ENCODE data around the gene CLCF1.

Gene CLCF1

GRCh38 chr11:67372993-67373647, at the start of gene CLCF1:
Gene CLCF1, minus strand, starts transcription at chr11:67373598. Its CDS starts 59 bp downstream, at chr11:67373539.
- peak in 1 of 2 donors; percentile 31 for DNase-seq

DNA sequence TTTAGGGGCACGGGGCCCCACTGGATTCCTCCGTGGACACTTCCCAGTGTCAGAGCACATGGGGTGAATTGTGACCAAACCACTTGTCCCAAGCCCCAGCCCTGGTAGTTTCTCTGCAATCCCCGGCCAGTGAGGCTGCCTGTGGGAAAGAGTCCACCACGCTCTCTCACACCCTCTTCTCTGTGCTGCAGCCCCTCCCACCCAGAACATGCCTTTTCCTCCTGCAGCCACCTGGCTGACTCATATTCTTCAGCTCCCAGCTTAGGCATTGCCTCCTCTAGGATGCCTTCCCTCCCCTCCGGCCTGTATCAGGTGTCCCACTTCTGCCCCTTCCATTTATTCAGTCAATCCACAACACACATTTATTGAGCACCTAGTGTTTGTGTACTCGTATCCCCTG, 49.5 kb upstream of the CLCF1 start:
- DNase-seq: no peak

DNA sequence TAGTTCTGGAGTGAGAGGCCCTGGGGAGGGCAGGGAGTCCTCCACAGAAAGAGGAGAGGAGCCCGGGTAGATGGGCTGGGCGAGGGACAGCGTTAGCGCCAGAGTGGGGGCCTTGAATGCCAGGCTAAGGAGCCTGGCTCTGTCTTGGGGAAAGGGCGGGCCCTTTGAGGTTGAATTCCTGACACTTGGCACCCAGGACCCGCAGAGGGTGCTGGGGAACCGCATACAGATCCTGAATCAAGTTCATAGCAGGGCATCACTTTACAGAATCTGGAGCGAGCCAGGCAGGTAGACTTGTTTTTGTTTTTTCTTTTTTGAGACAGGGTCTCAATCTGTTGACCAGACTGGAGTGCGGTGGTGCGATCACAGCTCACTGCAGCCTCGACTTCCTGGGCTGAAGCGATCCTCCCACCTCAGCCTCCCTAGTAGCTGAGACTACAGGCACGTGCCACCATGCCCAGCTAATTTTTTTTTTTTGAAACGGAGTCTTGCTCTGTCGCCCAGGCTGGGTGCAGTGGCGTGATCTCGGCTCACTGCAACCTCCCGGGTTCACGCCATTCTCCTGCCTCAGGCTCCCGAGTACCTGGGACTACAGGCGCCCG, 48.1 kb upstream of the CLCF1 start:
- DNase-seq: no peak

- DNase-seq: peak; percentile 85 to 91
Observed at GRCh38 chr11:67420646-67421429, 47.4 kb upstream of the CLCF1 start.

GRCh38 chr11:67420147-67420645, 46.8 kb upstream of the CLCF1 start:
- DNase-seq: no peak

GRCh38 chr11:67419325-67420049, 46.1 kb upstream of the CLCF1 start:
- DNase-seq: no peak

GRCh38 chr11:67418476-67419281, 45.3 kb upstream of the CLCF1 start:
- peak in 1 of 2 donors; percentile 32 for DNase-seq

- DNase-seq: no peak
Observed at GRCh38 chr11:67417425-67417824, 44.0 kb upstream of the CLCF1 start.

DNA sequence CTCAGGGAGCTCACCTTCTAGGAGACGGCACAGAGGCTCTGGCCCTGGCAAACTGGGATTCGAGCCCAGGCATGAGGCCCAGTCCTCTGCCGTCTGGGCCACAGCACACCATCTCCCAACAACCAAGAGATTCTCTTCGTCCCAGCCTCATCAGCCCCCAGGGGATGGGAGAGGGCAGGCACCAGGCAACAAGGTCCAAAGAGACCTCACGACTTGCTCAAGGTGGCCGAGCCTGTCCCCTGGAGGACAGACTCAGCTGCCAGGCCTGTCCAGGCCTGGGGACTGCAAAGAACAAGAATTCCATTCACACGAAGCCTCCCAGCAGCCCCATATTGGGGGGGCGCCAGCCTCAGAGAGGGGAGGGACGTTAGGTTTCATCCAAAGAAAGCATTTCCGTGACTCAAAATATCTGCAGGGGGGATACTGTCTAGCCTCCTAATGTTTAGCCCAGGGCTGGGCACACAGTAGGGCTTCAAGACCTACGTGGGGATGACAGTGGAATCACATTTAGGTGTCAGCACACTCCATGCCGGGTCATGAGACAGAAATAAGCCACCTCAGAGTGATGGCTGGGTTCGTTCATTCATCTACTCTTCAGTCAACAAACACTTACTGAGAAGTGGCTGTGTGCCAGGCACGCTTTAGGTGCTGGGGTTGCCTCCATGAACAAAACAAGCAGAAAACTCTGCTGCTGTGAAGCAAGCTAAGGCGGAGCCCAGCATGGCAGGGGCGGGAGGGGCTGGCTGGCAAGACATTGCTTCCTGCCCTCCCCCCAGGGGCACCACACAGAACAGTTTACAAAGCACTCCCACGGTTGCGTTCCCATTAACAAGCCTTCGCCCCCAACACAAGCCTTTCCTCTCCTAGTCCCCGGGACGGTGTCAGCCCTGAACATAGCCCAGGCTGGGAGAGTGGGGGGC, 43.3 kb upstream of the CLCF1 start:
- peak in 1 of 2 donors; percentile 50 for DNase-seq

GRCh38 chr11:67415501-67416304, 42.3 kb upstream of the CLCF1 start, which contains the start of gene CARNS1:
Gene CARNS1, plus strand, starts transcription at chr11:67415678. Its CDS starts 522 bp downstream, at chr11:67416200.
- no peak for DNase-seq

DNA sequence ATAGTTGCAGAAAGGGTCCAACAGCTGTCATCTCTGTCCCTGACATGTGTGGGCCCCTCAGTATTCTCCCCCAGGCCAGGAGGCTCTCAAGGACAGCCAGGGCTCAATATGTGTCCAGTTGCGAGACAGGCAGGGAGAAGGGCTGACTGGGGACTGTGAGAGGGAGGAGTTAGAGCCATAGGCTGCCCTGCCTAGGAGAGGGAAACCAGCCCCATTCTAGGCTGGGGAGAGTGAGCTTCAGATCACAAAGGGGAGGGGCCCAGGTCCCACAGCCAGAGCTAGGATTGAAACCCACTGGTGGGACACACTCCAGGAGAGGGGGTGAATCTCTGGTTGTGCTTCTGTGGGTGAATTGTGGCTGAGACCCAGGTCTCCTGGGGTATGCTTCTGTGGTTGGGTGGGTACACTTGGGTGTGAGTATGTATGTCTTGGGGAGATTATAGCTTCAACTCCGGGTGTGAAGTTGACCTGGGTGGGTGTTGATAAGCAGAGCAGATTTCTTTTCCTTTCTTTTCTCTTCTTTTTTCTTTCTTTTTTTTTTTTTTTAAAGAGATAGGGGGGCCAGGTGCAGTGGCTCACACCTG, 40.0 kb upstream of the CLCF1 start:
- DNase-seq: no peak

DNA sequence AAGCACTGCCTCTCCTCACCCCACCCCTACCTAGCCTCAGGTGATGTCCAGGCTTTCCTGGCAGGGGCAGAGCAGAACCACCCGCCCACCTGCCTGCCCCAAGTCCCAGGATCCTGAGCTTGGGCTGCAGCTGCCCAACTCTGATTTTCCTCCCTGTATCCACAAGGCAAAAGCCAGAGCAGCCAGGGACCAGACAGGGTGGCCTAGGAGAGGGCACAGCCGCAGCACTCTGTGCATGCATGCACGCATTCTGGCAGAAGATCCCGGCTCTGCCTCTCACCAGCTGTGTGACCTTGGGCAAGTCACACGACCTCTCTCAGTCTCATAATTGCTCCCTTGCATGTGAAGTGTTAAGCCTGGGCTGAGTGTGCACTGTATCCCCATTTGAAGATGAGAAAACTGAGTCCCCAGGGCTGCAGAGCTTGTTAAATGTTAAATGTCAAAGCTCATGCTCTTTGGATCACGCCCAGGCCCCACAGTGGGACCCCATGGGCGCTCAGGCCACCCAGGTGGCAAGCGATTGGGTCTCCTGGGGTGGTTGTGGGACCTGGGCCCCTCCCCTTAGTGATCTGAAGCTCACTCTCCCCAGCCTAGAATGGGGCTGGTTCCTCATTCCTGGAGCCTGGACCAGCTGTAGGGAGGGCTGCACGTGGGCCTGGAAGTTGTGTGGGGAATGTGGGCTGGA, 39.2 kb upstream of the CLCF1 start:
- DNase-seq: no peak

DNA sequence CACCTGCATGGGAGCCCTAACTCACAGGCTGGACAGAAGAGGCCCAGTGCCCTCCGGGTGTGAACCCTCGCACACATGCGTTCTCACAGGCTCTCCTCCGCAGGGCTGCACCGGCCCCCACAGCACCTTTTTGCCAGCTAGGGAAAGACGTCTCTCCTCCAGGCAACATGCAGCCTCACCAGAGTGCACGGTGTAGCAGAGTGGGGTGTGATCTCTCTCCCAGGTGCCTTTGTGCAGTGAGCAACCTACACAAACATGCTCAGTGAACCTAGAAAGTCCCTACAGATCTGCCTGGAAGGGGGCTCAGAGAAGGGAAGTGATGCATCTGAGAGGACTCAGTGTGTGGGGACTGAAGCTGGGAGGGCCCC, 38.4 kb upstream of the CLCF1 start:
- DNase-seq: no peak

DNA sequence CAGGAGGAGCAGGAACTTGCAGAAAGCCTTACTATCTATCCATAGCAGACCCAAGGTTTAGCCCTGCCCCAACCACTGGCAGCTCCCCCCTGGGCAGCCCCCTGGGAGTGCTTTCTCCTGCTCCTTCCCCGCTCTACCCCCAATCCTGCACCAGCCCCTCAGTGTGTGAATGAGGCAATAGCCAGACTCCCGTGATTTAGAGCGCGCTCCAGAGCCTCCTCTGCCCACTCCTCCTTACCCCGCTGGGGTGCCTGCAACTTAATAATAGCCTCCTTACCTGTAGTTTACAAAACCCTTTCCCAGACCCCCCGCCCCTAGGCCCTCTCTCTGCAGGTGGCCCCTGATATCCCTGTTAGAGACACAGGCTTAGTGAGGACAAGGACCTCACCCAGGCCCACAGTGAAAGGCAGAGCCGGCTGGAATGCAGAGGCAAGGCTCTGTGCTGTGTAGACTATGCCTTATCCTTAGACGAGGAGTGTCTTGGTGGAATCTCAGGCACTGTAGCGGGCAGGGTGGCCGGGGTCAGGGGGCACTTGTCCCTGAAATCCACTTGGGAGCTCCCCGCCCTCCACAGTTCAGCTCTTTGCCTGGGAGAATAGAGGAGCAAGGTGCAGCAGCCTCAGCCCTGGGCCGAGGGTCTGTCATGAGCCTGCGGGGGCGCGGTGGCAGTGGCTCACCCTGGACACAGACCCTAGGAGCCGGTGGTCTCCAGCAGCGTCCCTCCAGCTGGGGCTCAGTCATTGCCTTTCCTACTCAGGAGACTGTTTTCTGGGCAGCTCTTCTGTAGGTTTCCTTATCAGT, 37.8 kb upstream of the CLCF1 start:
- DNase-seq: no peak

- no peak for DNase-seq
Observed at GRCh38 chr11:67410369-67410831, 37.0 kb upstream of the CLCF1 start.

DNA sequence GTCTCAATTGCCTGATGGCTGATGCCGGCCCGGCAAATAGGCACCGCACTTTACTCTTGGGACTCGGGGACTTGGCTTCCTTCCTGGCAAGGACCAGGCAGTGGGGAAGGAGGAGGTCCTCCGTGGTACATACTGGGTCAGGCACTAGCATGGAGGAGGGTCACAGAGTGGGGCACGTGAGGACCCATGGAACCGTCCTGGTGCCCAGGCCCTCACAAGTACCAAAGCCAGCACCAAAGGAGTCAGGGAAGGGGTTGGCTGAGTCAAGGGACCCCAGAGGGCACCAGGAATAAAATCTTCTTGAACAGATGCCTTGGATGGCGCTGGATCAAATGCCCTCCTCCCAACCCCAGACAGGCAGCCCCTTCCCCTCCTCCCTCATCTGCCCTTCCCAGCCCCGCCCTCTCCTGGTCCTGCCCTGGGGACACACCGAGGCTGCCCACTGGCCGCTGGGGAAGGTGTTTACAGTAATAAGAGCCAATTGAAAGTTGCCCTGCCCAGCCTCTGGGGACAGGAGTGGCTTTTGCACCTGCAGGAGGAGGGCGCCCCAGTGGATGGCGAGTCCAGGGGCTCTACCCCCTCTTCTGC, 36.5 kb upstream of the CLCF1 start:
- no peak for DNase-seq

DNA sequence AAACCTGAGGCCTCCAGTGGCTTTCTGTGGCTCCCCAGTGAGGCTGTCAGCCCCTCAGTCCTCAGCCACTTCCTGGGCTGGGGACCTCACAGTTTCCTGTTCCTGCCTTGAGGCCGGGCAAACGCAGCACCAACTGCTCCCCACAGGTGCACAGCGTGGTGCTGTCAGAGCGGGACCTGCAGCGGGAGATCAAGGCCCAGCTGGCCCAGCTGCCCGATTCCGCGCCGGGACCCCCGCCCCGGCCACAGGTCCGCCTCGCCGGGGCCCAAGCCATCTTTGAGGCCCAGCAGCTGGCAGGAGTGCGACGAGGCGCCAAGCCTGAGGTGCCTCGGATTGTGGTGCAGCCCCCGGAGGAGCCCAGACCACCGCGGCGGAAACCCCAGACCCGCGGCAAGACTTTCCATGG, 35.9 kb upstream of the CLCF1 start:
- DNase-seq: peak in 1 of 2 donors; percentile 57
